GM18517 (cell line): ENCODE data around the gene HEXIM1.

Source experiments
- ATAC-seq: cut with Tn5 transposase; IDR thresholded peaks from one replicate; pipeline ENCODE4 v1.9.1; 2021; ENCODE audit warnings: mild to moderate bottlenecking, moderate library complexity; ENCODE audit not compliant: unreplicated experiment

Gene HEXIM1

GRCh38 chr17:45128989-45129388 lies 19.3 kb upstream of the HEXIM1 start:
- ATAC-seq: no peak

- ATAC-seq: no peak
Measured at GRCh38 chr17:45129426-45129939, 18.8 kb upstream of the HEXIM1 start.

GRCh38 chr17:45129940-45130680 lies 18.2 kb upstream of the HEXIM1 start:
- ATAC-seq: no peak

GRCh38 chr17:45130681-45131615 lies 17.3 kb upstream of the HEXIM1 start:
- no peak for ATAC-seq

GRCh38 chr17:45131616-45132319 lies 16.5 kb upstream of the HEXIM1 start:
- ATAC-seq: no peak

GRCh38 chr17:45132320-45132571 lies 16.0 kb upstream of the HEXIM1 start, which contains the start of gene PLCD3:
PLCD3 (minus strand) TSS chr17:45132515; CDS start chr17:45132410, 105 bp downstream.
- no peak for ATAC-seq

GRCh38 chr17:45132572-45133463 lies 15.5 kb upstream of the HEXIM1 start:
- ATAC-seq: no peak

GRCh38 chr17:45135192-45135977 lies 12.9 kb upstream of the HEXIM1 start, which contains the start of gene ACBD4:
ACBD4 (plus strand) TSS chr17:45135687; CDS start chr17:45136145, 458 bp downstream.
- ATAC-seq: peak; percentile 90

GRCh38 chr17:45135978-45136791 lies 12.1 kb upstream of the HEXIM1 start:
- ATAC-seq: no peak

GRCh38 chr17:45136846-45137560 lies 11.3 kb upstream of the HEXIM1 start:
- ATAC-seq: no peak

- ATAC-seq: no peak
Measured at GRCh38 chr17:45137561-45138305, 10.5 kb upstream of the HEXIM1 start.

GRCh38 chr17:45138911-45139532 lies 9.3 kb upstream of the HEXIM1 start:
- ATAC-seq: no peak

GRCh38 chr17:45139533-45139920 lies 8.7 kb upstream of the HEXIM1 start:
- no peak for ATAC-seq

- ATAC-seq: no peak
Measured at GRCh38 chr17:45143094-45143670, 5.1 kb upstream of the HEXIM1 start.

GRCh38 chr17:45143767-45144198 lies 4.5 kb upstream of the HEXIM1 start:
- ATAC-seq: no peak
